Measurements from ENCODE around the gene SLC47A1. TPM values are rescaled to one million over a fixed set of nuclear protein-coding genes. Genes with fewer than 3 reads are reported as not detected.
A peak's percentile ranks its signal among the peaks of the same experiment; 100 is the strongest.
"Not testable (repeated sequence)": the region's sequence is repeated elsewhere in the genome, so short reads cannot be mapped to it uniquely, and the experiment has no call there.

Gene SLC47A1
- total and polyA plus RNA-seq, 4 donors: 34.8 to 69.2 (median 37.2) TPM

DNA sequence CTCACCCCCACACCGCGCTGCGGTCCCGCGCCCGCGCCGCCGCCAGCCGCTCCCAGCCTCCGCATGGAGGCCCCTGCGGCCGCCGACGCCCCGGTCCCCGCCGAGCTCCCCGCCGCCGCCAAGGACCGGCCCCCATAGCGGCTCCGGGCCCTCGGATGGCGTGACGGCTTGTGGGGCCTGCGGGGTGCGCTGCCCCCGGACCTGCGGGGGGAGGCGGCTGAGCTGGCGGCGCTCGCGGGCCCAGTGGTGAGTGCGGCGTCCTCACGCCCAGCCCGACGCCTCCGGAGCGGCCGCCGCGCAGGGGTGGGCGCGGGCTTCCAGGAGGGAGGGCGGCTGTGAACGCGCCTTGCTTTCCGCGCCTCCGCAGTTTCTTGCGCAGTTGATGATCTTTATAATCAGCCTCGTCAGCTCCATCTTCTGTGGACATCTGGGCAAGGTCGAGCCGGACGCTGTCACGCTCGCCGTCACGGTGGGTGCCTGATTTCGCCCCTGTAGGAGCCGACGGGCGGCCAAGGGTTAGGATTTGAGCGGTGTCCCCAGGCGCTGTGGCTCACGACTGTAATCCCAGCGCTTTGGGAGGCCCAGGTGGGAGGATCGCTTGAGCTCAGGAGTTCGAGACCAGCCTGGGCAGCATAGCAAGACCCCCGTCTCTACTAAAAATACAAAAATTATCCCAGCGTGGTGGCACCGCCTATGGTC lies 46.4 kb downstream of the SLC47A1 start:
- H3K36me3 ChIP-seq (ENCODE audit: control insufficient read depth in 4 of 4, insufficient read depth in 3 of 4, low read depth in 1 of 4, low read length in 3 of 4): peaks cover 0 to 9% (median 2%) of the 10 kb centered on the region in 4 donors
- H3K9ac ChIP-seq (ENCODE audit: low read depth in 1 of 2, low read length in 2 of 2): peak overlapping the region in 1 of 2 donors; percentile 27
- peaks cover 0 to 13% (median 7%) of the 10 kb centered on the region in 4 donors for H3K4me1 ChIP-seq (ENCODE audit: control insufficient read depth in 4 of 4, insufficient read depth in 4 of 4, low read length in 3 of 4)
- H3K4me3 ChIP-seq (ENCODE audit: low read depth in 1 of 3, low read length in 3 of 3): peak overlapping the region in 2 of 3 donors; percentile 56 to 59
- H3K27ac ChIP-seq (ENCODE audit: low read depth in 1 of 2, low read length in 2 of 2): no peak overlapping the region
- WGBS: 14% methylated on average over 76 of the region's 76 CpGs
- no peak for DNase-seq (ENCODE audit: low spot score)
- H3K27me3 ChIP-seq (ENCODE audit: control insufficient read depth in 4 of 4, insufficient read depth in 4 of 4, low read length in 3 of 4): no peaks in the 10 kb centered on the region
- no peaks in the 10 kb centered on the region for H3K9me3 ChIP-seq (ENCODE audit: control insufficient read depth in 4 of 4, low read length in 3 of 4)
- TF ChIP-seq GABPA (IDR thresholded peaks at IDR 0.05 in 1 of 2, conservative IDR thresholded peaks at IDR 0.05 in 1 of 2) (no peak), YY1 (IDR thresholded peaks at IDR 0.05) (no peak), TAF1 (conservative IDR thresholded peaks at IDR 0.05) (no peak), HNF4A (conservative IDR thresholded peaks at IDR 0.05) (no peak), RXRA (IDR thresholded peaks at IDR 0.05) (no peak), EGR1 (IDR thresholded peaks at IDR 0.05; ENCODE audit: low read depth in 2 of 2) (no peak), JUND (IDR thresholded peaks at IDR 0.05) (no peak), RAD21 (IDR thresholded peaks at IDR 0.05) (no peak), FOXA2 (IDR thresholded peaks at IDR 0.05) (no peak), NR2F2 (IDR thresholded peaks at IDR 0.05) (no peak), SP1 (IDR thresholded peaks at IDR 0.05) (no peak), FOXA1 (IDR thresholded peaks at IDR 0.05) (no peak), HNF4G (IDR thresholded peaks at IDR 0.05) (no peak)
- TF ChIP-seq, protein P1, sequence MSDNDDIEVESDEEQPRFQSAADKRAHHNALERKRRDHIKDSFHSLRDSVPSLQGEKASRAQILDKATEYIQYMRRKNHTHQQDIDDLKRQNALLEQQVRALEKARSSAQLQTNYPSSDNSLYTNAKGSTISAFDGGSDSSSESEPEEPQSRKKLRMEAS (IDR thresholded peaks at IDR 0.05): no peak
- TF ChIP-seq, protein P2, sequence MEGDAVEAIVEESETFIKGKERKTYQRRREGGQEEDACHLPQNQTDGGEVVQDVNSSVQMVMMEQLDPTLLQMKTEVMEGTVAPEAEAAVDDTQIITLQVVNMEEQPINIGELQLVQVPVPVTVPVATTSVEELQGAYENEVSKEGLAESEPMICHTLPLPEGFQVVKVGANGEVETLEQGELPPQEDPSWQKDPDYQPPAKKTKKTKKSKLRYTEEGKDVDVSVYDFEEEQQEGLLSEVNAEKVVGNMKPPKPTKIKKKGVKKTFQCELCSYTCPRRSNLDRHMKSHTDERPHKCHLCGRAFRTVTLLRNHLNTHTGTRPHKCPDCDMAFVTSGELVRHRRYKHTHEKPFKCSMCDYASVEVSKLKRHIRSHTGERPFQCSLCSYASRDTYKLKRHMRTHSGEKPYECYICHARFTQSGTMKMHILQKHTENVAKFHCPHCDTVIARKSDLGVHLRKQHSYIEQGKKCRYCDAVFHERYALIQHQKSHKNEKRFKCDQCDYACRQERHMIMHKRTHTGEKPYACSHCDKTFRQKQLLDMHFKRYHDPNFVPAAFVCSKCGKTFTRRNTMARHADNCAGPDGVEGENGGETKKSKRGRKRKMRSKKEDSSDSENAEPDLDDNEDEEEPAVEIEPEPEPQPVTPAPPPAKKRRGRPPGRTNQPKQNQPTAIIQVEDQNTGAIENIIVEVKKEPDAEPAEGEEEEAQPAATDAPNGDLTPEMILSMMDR (IDR thresholded peaks at IDR 0.05; ENCODE audit: low read depth, low read length, missing input control): no peak
- TF ChIP-seq, protein P3, sequence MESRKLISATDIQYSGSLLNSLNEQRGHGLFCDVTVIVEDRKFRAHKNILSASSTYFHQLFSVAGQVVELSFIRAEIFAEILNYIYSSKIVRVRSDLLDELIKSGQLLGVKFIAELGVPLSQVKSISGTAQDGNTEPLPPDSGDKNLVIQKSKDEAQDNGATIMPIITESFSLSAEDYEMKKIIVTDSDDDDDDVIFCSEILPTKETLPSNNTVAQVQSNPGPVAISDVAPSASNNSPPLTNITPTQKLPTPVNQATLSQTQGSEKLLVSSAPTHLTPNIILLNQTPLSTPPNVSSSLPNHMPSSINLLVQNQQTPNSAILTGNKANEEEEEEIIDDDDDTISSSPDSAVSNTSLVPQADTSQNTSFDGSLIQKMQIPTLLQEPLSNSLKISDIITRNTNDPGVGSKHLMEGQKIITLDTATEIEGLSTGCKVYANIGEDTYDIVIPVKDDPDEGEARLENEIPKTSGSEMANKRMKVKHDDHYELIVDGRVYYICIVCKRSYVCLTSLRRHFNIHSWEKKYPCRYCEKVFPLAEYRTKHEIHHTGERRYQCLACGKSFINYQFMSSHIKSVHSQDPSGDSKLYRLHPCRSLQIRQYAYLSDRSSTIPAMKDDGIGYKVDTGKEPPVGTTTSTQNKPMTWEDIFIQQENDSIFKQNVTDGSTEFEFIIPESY (IDR thresholded peaks at IDR 0.05): no peak
- TF ChIP-seq, protein P4, sequence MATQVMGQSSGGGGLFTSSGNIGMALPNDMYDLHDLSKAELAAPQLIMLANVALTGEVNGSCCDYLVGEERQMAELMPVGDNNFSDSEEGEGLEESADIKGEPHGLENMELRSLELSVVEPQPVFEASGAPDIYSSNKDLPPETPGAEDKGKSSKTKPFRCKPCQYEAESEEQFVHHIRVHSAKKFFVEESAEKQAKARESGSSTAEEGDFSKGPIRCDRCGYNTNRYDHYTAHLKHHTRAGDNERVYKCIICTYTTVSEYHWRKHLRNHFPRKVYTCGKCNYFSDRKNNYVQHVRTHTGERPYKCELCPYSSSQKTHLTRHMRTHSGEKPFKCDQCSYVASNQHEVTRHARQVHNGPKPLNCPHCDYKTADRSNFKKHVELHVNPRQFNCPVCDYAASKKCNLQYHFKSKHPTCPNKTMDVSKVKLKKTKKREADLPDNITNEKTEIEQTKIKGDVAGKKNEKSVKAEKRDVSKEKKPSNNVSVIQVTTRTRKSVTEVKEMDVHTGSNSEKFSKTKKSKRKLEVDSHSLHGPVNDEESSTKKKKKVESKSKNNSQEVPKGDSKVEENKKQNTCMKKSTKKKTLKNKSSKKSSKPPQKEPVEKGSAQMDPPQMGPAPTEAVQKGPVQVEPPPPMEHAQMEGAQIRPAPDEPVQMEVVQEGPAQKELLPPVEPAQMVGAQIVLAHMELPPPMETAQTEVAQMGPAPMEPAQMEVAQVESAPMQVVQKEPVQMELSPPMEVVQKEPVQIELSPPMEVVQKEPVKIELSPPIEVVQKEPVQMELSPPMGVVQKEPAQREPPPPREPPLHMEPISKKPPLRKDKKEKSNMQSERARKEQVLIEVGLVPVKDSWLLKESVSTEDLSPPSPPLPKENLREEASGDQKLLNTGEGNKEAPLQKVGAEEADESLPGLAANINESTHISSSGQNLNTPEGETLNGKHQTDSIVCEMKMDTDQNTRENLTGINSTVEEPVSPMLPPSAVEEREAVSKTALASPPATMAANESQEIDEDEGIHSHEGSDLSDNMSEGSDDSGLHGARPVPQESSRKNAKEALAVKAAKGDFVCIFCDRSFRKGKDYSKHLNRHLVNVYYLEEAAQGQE (IDR thresholded peaks at IDR 0.05): no peak
- TF ChIP-seq, protein P5, sequence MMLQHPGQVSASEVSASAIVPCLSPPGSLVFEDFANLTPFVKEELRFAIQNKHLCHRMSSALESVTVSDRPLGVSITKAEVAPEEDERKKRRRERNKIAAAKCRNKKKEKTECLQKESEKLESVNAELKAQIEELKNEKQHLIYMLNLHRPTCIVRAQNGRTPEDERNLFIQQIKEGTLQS (IDR thresholded peaks at IDR 0.05): no peak

DNA sequence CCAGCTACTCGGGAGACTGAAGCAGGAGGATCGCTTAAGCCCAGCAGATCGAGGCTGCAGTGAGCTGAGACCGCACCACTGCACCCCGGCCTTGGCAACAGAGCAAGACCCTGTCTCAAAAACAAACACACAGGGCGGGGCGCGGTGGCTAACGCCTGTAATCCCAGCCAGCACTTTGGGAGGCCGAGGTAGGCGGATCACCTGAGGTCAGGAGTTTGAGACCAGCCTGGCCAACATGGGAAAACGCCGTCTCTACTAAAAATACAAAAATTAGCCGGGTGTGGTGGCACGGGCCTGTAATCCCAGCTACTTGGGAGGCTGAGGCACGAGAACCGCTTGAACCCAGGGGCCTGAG lies 46.9 kb downstream of the SLC47A1 start:
- H3K27ac ChIP-seq (ENCODE audit: low read depth in 1 of 2, low read length in 2 of 2); H3K4me3 ChIP-seq (ENCODE audit: low read depth in 1 of 3, low read length in 3 of 3); H3K36me3 ChIP-seq (ENCODE audit: control insufficient read depth in 4 of 4, insufficient read depth in 3 of 4, low read depth in 1 of 4, low read length in 3 of 4); H3K9ac ChIP-seq (ENCODE audit: low read depth in 1 of 2, low read length in 2 of 2); H3K9me3 ChIP-seq (ENCODE audit: control insufficient read depth in 4 of 4, low read length in 3 of 4); DNase-seq (ENCODE audit: low spot score); H3K27me3 ChIP-seq (ENCODE audit: control insufficient read depth in 4 of 4, insufficient read depth in 4 of 4, low read length in 3 of 4): not testable (repeated sequence)
- 90% methylated on average over 17 of the region's 17 CpGs for WGBS
- H3K4me1 ChIP-seq (ENCODE audit: control insufficient read depth in 4 of 4, insufficient read depth in 4 of 4, low read length in 3 of 4): peaks cover 0 to 13% (median 7%) of the 10 kb centered on the region in 4 donors

DNA sequence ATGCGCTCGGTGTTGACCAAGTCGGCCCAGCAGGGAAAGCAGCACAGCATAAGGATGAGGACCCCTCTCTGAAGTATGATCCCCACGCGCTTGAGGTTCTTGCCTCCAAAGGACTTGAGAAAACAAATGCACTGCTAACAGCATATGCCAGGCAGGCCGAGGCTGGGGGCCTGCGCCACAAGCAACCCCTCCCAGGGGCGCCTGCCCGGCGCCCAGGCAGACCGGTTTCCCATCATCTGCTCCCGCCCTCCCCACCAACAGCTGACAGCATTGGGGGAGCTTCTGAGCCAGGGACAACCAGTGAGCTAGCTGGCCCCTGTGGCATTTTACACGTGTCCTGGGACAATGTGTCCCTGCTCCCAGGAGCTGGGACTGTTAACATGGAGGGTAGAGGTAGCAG lies 48.5 kb downstream of the SLC47A1 start:
- WGBS: 98% methylated on average over 13 of the region's 13 CpGs
- H3K4me1 ChIP-seq (ENCODE audit: control insufficient read depth in 4 of 4, insufficient read depth in 4 of 4, low read length in 3 of 4): peaks cover 0 to 13% (median 7%) of the 10 kb centered on the region in 4 donors
- H3K9ac ChIP-seq (ENCODE audit: low read depth in 1 of 2, low read length in 2 of 2); H3K36me3 ChIP-seq (ENCODE audit: control insufficient read depth in 4 of 4, insufficient read depth in 3 of 4, low read depth in 1 of 4, low read length in 3 of 4); H3K4me3 ChIP-seq (ENCODE audit: low read depth in 1 of 3, low read length in 3 of 3); H3K27ac ChIP-seq (ENCODE audit: low read depth in 1 of 2, low read length in 2 of 2); H3K27me3 ChIP-seq (ENCODE audit: control insufficient read depth in 4 of 4, insufficient read depth in 4 of 4, low read length in 3 of 4); DNase-seq (ENCODE audit: low spot score); H3K9me3 ChIP-seq (ENCODE audit: control insufficient read depth in 4 of 4, low read length in 3 of 4): not testable (repeated sequence)
